ENCODE measurements around the gene JAK3. TPM values are rescaled to one million over a fixed set of nuclear protein-coding genes. Genes with fewer than 3 reads are reported as not detected.
A peak's percentile ranks its signal among the peaks of the same experiment; 100 is the strongest.

JAK3 gene
- total RNA-seq (3.1 and 3.4 TPM in 2 replicates), polyA plus RNA-seq (3.8 and 5.1 TPM in 2 replicates), polyA minus RNA-seq (3.7 and 5.1 TPM in 2 replicates), Bru-seq, nascent RNA (percentile 27 among the genes with signal in this experiment), BruChase-seq, experiment 1, labeled RNA remaining after a 6-hour chase (percentile 31 among the genes with signal in this experiment), BruChase-seq, experiment 2, labeled RNA remaining after a 2-hour chase (percentile 23 among the genes with signal in this experiment)
- polyA plus RNA-seq (2011; cell fraction: cytosol; rRNA removed) = 2.2 and 2.8 TPM in 2 replicates
- polyA plus RNA-seq (2011; cell fraction: nucleus; rRNA removed) = 9.6 and 11.4 TPM in 2 replicates
- 0.80 and 1.3 TPM in 2 replicates for polyA plus RNA-seq (2012)
- 0.82 TPM for polyA minus RNA-seq (2011; cell fraction: cytosol; rRNA and poly(A)+ RNA removed)
- polyA minus RNA-seq (2011; cell fraction: nucleus; rRNA and poly(A)+ RNA removed) = 3.5 and 4.3 TPM in 2 replicates
- long read RNA-seq, partial matches to known transcripts = 0 of 1 reads
- long read RNA-seq, other reads (novel, unspliced or antisense) = 1 of 1 reads

- Histone ChIP-seq H3K9me1 (replicated peaks; ENCODE audit: control insufficient read depth, extremely low read depth, insufficient read depth, low read length) (no peaks in the 10 kb centered on the region), H3K9ac (replicated peaks; ENCODE audit: extremely low read depth, insufficient read depth, low read length) (no peak within 1 kb of the TSS), H3K4me3 (replicated peaks in 1 of 3; ENCODE audit: insufficient read depth in 1 of 3, low read depth in 1 of 3, low read length in 3 of 3) (peak within 1 kb of the TSS in 1 of 3 experiments; percentile 45), H2AFZ (ENCODE audit: low read depth, low read length) (peak within 1 kb of the TSS; percentile 78), H3K4me2 (ENCODE audit: insufficient read depth, low read length) (peak within 1 kb of the TSS; percentile 29), H3K4me1 (ENCODE audit: control insufficient read depth, extremely low read depth, insufficient read depth, low read length) (peaks cover under 1% of the 10 kb centered on the region), H3K36me3 (ENCODE audit: control insufficient read depth in 2 of 2, extremely low read depth in 1 of 2, insufficient read depth in 2 of 2, low read length in 2 of 2) (no peaks in the 10 kb centered on the region), H3K79me2 (ENCODE audit: control insufficient read depth, insufficient read depth, low read length) (no peaks in the 10 kb centered on the region), H4K20me1 (replicated peaks; ENCODE audit: control insufficient read depth, extremely low read depth, insufficient read depth, low read length) (no peaks in the 10 kb centered on the region), H3K27ac (ENCODE audit: insufficient read depth, low read depth, low read length) (no peak within 1 kb of the TSS), H3K27me3 (ENCODE audit: control insufficient read depth in 2 of 2, insufficient read depth in 2 of 2, low read length in 2 of 2) (no peaks in the 10 kb centered on the region), H3K9me3 (replicated peaks; ENCODE audit: control insufficient read depth, insufficient read depth, low read length) (no peaks in the 10 kb centered on the region)
- dilution Hi-C loops (cut with MboI; ENCODE audit: extremely low pct_ligation_motif_present, low sequenced_read_pairs) = no loop called here
- no peak for TF ChIP-seq FOS (IDR thresholded peaks at IDR 0.05; ENCODE audit: borderline replicate concordance, insufficient read depth, low read length)
- no peak for TF ChIP-seq POLR2AphosphoS5 (IDR thresholded peaks at IDR 0.05; ENCODE audit: insufficient read depth, low read depth, low read length)
- no peak for TF ChIP-seq EZH2 (IDR thresholded peaks at IDR 0.05; ENCODE audit: borderline replicate concordance, low read depth, low read length, severe bottlenecking)
- no peak for TF ChIP-seq MYC (IDR thresholded peaks at IDR 0.05; ENCODE audit: low read depth, low read length)
- TF ChIP-seq JUN (IDR thresholded peaks at IDR 0.05; ENCODE audit: borderline replicate concordance, insufficient read depth, insufficient read length, low read depth) = no peak
- no peak for TF ChIP-seq CTCF (IDR thresholded peaks at IDR 0.05; ENCODE audit: extremely low read depth in 1 of 2, insufficient read depth in 1 of 2, low read depth in 1 of 2, low read length in 2 of 2)
- TF ChIP-seq MAX (IDR thresholded peaks at IDR 0.05; ENCODE audit: insufficient read depth, insufficient read length) = no peak
- DNase-seq (ENCODE audit: low read depth, low spot score) (peak; percentile 70), FAIRE-seq (peak; percentile 79)
- BruUV-seq (replicated peaks) = no TSS peak
- CTCF ChIA-PET = interaction anchor here (1.0 to 1.9 kb wide), 3 partner anchors 8 to 17 kb away, joined by 3 to 13 read pairs (median 3); partner anchors contain the start of gene RPL18A
- POLR2A ChIA-PET = interaction anchor here (0.7 kb wide), 2 partner anchors 12 to 569 kb away, joined by 4 to 7 read pairs; no protein-coding TSS in a partner anchor
- intact Hi-C loops (cut with micrococcal nuclease) = no loop called here
These were observed at the start of gene JAK3 for GRCh38 chr19:17847538-17848366. Gene JAK3, minus strand, starts transcription at chr19:17847982. Its CDS starts 3,565 bp downstream, at chr19:17844417.

All from endothelial cell of umbilical vein (primary cell).